Sigmoid colon (tissue), 7 donors: Measurements from ENCODE around the gene HBS1L. TPM values are rescaled to one million over a fixed set of nuclear protein-coding genes. Genes with fewer than 3 reads are reported as not detected.

ENCODE experiments used
- DNase-seq: peaks from one replicate; pipeline ENCODE4 v3.0.0-alpha.2; 2019
- H3K27ac ChIP-seq, 4 donors: fragments of 200-600 bp; sonication (generic); one replicate each; pipeline ENCODE4 v1.5.1; 2016 to 2019; ENCODE audit warnings: mild to moderate bottlenecking in 1 of 4
- H3K27me3 ChIP-seq, 3 donors: fragments of 200-600 bp; sonication (generic); one replicate each; pipeline ENCODE4 v1.5.1; 2019; ENCODE audit warnings: mild to moderate bottlenecking in 1 of 3
- H3K36me3 ChIP-seq, 4 donors: fragments of 200-600 bp; sonication (generic); one replicate each; pipeline ENCODE4 v1.5.1; 2016 to 2019
- H3K4me1 ChIP-seq, 4 donors: fragments of 200-600 bp; sonication (generic); one replicate each; pipeline ENCODE4 v1.5.1; 2017 to 2019
- H3K4me3 ChIP-seq, 4 donors: fragments of 200-600 bp; sonication (generic); one replicate each; pipeline ENCODE4 v1.5.1; 2017 to 2019; ENCODE audit warnings: mild to moderate bottlenecking in 2 of 4, moderate library complexity in 1 of 4
- H3K9me3 ChIP-seq, 4 donors: fragments of 200-600 bp in 3 of 4; sonication (generic) in 3 of 4; one replicate each; pipeline versions ENCODE4 v1.5.1 to v1.6.1; 2013 to 2019
- CTCF ChIP-seq, 4 experiments: fragments of 450-650 bp in 3 of 4; fragments of 200-600 bp in 1 of 4; IDR thresholded peaks; one replicate each; pipeline ENCODE4 v1.5.1; 2016 to 2019; ENCODE audit warnings: antibody characterized with exemption in 4 of 4, mild to moderate bottlenecking in 3 of 4, moderate library complexity in 2 of 4
- EP300 ChIP-seq, 4 donors: sonication (generic); formaldehyde crosslinking; IDR thresholded peaks; one replicate each; pipeline ENCODE4 v1.6.1; 2017; ENCODE audit warnings: antibody characterized with exemption in 4 of 4
- POLR2A ChIP-seq, 2 donors: fragments of 450-650 bp; IDR thresholded peaks; one replicate each; pipeline ENCODE4 v1.6.1; 2016; ENCODE audit warnings: antibody characterized with exemption in 2 of 2, mild to moderate bottlenecking in 2 of 2, moderate library complexity in 2 of 2
- POLR2AphosphoS5 ChIP-seq, 4 donors: sonication (generic); formaldehyde crosslinking; IDR thresholded peaks; one replicate each; pipeline ENCODE4 v1.6.1; 2017; ENCODE audit warnings: antibody characterized with exemption in 4 of 4
- WGBS, 2 donors: extraction: QIAGEN DNeasy Blood & Tissue Kit; methylation state at CpG; one replicate each; pipeline ENCODE4 v1.1.7; 2013; 5-methylcytosine and 5-hydroxymethylcytosine counted together
- intact Hi-C: fragments of 100-400 bp; cut with DNase I; formaldehyde crosslinking; loops from one replicate; pipeline ENCODE4 v1.15.1; 2023
- polyA plus RNA-seq, 3 donors: library from polyadenylated mRNA; stranded (reverse); fragments of 200-250 nt; gene quantifications; one replicate each; pipeline ENCODE4 v1.2.3, GENCODE V29; 2013
- total RNA-seq, 4 donors: library from RNA; depleted of rRNA; stranded (reverse); fragments of >200 nt; gene quantifications; one replicate each; pipeline ENCODE4 v1.1.0, GENCODE V29; 2016
- donor health status: healthy with polysubstance abuse.
- donor health status: Bipolar disorder and iron deficiency.
- donor health status: healthy.

HBS1L gene
- total and polyA plus RNA-seq, 7 donors = 14.4 to 61.9 (median 37.1) TPM

- H3K4me3 ChIP-seq = no peak overlapping the region
- 70 to 76% methylated on average over 3 of the region's 3 CpGs for WGBS, 2 donors
- peaks cover 0 to 11% (median 1%) of the 10 kb centered on the region in 4 donors for H3K36me3 ChIP-seq
- H3K9me3 ChIP-seq = no peaks in the 10 kb centered on the region
- no peak for DNase-seq
- no peaks in the 10 kb centered on the region for H3K27me3 ChIP-seq
- no peaks in the 10 kb centered on the region for H3K4me1 ChIP-seq
- no peak overlapping the region for H3K27ac ChIP-seq
- TF ChIP-seq POLR2AphosphoS5 (IDR thresholded peaks at IDR 0.05) (no peak), EP300 (IDR thresholded peaks at IDR 0.05) (no peak), CTCF (IDR thresholded peaks at IDR 0.05) (no peak), POLR2A (IDR thresholded peaks at IDR 0.05) (no peak)
- intact Hi-C loops = no loop called here
These were observed 24.6 kb downstream of the HBS1L start for GRCh38 chr6:135030056-135030473.

GRCh38 chr6:135025775-135026174, 28.8 kb downstream of the HBS1L start:
- Histone ChIP-seq H3K4me3 (no peak overlapping the region), H3K4me1 (no peaks in the 10 kb centered on the region), H3K27ac (no peak overlapping the region), H3K9me3 (no peaks in the 10 kb centered on the region), H3K36me3 (no peaks in the 10 kb centered on the region), H3K27me3 (no peaks in the 10 kb centered on the region)
- no peak for TF ChIP-seq POLR2A (IDR thresholded peaks at IDR 0.05)
- no peak for TF ChIP-seq EP300 (IDR thresholded peaks at IDR 0.05)
- TF ChIP-seq CTCF (IDR thresholded peaks at IDR 0.05) = no peak
- no peak for TF ChIP-seq POLR2AphosphoS5 (IDR thresholded peaks at IDR 0.05)
- DNase-seq = no peak
- intact Hi-C loops = no loop called here
- 84 to 86% methylated on average over 2 of the region's 2 CpGs for WGBS, 2 donors

GRCh38 chr6:135025175-135025574, 29.4 kb downstream of the HBS1L start:
- Histone ChIP-seq H3K9me3 (no peaks in the 10 kb centered on the region), H3K27me3 (no peaks in the 10 kb centered on the region), H3K4me3 (no peak overlapping the region), H3K4me1 (no peaks in the 10 kb centered on the region), H3K27ac (no peak overlapping the region), H3K36me3 (no peaks in the 10 kb centered on the region)
- 96 to 99% methylated on average over 2 of the region's 2 CpGs for WGBS, 2 donors
- TF ChIP-seq POLR2A (IDR thresholded peaks at IDR 0.05) = no peak
- TF ChIP-seq POLR2AphosphoS5 (IDR thresholded peaks at IDR 0.05) = no peak
- TF ChIP-seq CTCF (IDR thresholded peaks at IDR 0.05) = no peak
- no peak for TF ChIP-seq EP300 (IDR thresholded peaks at IDR 0.05)
- intact Hi-C loops = no loop called here
- DNase-seq = no peak

- WGBS, 2 donors = 71 to 79% methylated on average over 2 of the region's 2 CpGs
These were observed 32.4 kb downstream of the HBS1L start for GRCh38 chr6:135022050-135022697.

More at GRCh38 chr6:135022050-135022697, 32.4 kb downstream of the HBS1L start:
- H3K4me3 ChIP-seq = no peak overlapping the region
- no peaks in the 10 kb centered on the region for H3K27me3 ChIP-seq
- H3K9me3 ChIP-seq = no peaks in the 10 kb centered on the region
- intact Hi-C loops = no loop called here
- H3K4me1 ChIP-seq = no peaks in the 10 kb centered on the region
- TF ChIP-seq EP300 (IDR thresholded peaks at IDR 0.05) = no peak
- no peak for TF ChIP-seq POLR2AphosphoS5 (IDR thresholded peaks at IDR 0.05)
- no peak for TF ChIP-seq CTCF (IDR thresholded peaks at IDR 0.05)
- no peak for TF ChIP-seq POLR2A (IDR thresholded peaks at IDR 0.05)
- no peak for DNase-seq
- H3K36me3 ChIP-seq = no peaks in the 10 kb centered on the region
- H3K27ac ChIP-seq = no peak overlapping the region
